LNCaP clone FGC (cell line): Measurements from ENCODE around the gene SLC35F1.

Experiments used
- DNase-seq: peaks from one replicate; pipeline ENCODE4 v3.0.0-alpha.2; 2011; ENCODE audit warnings: low read depth
- H3K4me3 ChIP-seq: 2 replicates; pipeline ENCODE4 v1.5.1; 2011; ENCODE audit warnings: mild to moderate bottlenecking, low read depth, low read length, control low read depth
- TF ChIP-seq, protein P1 (sequence below): IDR thresholded peaks from 2 replicates; pipeline ENCODE4 v1.5.1; 2012; ENCODE audit warnings: mild to moderate bottlenecking; ENCODE audit not compliant: control insufficient read depth, insufficient read depth; ENCODE audit errors: extremely low read depth

Gene SLC35F1

DNA sequence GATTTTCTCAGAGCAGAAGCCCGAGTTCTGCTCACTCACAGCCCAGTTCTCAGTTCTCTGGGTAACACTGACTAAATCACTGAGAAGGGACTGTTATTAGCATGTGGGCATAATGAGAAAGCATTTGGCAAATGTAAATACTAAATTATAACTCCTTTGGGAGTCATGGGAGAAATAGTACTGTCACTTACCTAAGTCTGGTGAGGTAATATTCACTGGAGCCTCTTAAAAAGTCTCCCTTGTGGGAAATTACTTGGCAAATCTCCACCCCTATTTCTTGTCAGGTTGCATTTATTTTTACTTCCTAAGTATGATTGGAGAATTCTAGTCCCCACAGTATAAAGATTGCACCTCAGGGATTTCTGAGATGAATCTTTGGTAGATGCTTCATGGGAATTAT is 254.3 kb downstream of the SLC35F1 start:
- TF ChIP-seq, protein P1, sequence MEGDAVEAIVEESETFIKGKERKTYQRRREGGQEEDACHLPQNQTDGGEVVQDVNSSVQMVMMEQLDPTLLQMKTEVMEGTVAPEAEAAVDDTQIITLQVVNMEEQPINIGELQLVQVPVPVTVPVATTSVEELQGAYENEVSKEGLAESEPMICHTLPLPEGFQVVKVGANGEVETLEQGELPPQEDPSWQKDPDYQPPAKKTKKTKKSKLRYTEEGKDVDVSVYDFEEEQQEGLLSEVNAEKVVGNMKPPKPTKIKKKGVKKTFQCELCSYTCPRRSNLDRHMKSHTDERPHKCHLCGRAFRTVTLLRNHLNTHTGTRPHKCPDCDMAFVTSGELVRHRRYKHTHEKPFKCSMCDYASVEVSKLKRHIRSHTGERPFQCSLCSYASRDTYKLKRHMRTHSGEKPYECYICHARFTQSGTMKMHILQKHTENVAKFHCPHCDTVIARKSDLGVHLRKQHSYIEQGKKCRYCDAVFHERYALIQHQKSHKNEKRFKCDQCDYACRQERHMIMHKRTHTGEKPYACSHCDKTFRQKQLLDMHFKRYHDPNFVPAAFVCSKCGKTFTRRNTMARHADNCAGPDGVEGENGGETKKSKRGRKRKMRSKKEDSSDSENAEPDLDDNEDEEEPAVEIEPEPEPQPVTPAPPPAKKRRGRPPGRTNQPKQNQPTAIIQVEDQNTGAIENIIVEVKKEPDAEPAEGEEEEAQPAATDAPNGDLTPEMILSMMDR, result no peak
- H3K4me3 ChIP-seq, result no peak overlapping the region
- DNase-seq, result no peak

DNA sequence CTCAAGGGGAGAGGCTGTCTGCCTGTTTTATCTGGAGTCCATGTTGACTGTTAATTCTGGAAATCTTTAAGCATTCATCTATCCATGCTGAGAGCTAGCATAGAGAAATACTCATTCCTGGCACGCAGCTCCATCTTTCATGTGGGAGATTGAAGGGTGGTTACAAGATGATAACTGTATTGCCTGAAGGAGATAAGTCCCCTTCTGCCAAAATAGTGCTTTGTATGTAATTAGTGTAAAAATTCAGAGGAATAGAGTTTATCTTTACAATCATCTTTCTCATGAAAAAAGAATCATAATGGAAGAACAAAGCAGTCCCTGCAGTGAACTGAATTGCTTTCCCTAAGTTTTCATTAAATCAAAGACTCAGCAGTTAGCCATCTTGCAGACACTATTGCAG is 256.5 kb downstream of the SLC35F1 start:
- DNase-seq, result no peak
- no peak overlapping the region for H3K4me3 ChIP-seq
- TF ChIP-seq, protein P1, result no peak

DNA sequence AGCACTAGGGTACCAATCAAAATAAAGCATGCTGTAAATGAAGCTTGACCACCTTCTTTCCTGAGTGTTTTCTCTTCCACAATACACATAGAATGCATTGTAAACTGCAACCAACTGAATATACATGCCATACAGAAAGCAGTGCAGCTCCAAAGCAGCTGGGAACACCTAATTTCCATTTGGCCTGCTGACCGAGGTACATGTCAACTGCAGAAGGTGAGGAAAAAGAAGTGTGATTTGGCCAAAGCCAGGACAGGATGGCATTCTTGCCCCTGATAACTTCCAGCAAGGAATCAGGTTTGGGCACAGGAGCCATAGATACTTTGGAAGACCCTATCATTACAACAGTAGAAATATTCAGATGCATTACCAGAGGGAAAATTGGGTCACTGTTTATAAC is 258.4 kb downstream of the SLC35F1 start:
- TF ChIP-seq, protein P1, result no peak
- no peak for DNase-seq
- no peak overlapping the region for H3K4me3 ChIP-seq

DNA sequence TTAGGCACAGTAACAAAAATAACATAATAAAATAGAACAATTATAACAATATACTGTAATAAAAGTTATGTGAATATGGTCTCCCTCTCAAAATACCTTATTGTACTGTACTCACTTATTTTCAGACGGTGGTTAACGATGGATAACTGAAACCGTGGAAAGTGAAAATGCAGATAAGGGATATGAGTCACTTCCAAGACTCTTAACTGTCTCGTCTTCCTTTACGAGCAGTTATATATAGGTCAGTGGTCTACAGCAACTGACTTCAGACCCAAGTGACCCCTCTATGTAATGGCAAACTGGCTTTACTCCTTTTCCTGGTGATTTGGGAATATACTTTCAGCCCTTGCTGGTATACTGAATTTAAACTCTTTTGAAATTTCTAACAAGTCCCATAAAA is 261.4 kb downstream of the SLC35F1 start:
- H3K4me3 ChIP-seq, result no peak overlapping the region
- TF ChIP-seq, protein P1, result no peak
- no peak for DNase-seq

DNA sequence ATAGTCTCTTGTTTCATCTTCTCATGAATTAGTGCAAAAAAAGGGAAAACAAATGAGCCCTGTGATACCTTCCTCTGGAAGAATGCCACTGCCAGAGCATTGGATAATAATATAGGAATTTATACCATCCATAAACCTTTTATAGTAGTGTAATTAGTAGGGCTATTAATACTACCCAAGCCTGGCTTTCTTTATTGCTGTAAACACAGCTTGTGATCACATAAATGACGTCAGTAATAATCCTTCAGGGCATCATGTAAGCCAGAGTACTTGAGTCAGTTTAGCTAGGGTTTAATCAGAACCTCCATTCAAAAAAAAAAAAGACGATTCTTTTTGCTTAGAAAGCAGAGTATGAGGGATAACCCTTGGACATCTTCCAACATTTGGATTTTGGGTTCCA is 264.8 kb downstream of the SLC35F1 start:
- no peak overlapping the region for H3K4me3 ChIP-seq
- DNase-seq, result peak; percentile 52
- TF ChIP-seq, protein P1, result no peak

DNA sequence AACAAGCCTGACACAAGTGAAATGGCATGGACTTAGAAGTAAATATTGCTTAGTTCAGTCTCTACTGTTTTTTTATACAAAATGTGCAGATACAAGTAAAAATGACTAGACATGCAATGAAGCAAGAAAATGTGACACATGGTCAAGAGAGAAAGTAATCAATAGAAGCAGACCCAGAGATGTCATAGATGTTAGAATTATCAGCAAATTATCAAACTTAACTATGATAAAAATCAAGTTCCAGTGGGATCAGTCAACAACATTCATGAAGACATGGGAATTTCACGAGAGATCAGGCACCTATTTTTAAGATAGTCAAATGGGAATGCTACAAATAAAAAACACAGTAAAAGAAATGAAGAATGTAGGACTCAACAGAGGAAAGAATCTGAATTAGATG is 267.0 kb downstream of the SLC35F1 start:
- no peak overlapping the region for H3K4me3 ChIP-seq
- TF ChIP-seq, protein P1, result no peak
- no peak for DNase-seq

DNA sequence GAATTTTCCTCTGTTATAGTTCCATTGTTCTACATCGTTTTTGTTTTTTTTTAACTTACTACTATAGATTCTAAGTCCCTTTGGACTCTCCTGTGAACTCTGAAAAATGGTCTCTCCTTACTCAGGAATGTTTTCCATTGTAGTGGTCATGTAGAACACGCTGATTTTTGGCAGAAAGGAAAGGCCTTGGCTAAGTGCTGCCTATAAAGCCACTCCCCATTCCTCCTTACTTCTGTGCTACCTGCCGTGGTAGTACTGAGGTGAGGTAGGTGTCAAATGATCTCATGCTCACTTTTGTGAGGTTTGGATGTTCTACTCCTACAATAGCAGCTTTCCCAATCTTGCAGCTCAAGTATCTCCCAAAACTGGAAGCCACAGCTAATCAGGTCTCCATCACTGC is 270.7 kb downstream of the SLC35F1 start:
- DNase-seq, result no peak
- TF ChIP-seq, protein P1, result no peak

More for the DNA sequence above, 270.7 kb downstream of the SLC35F1 start:
- H3K4me3 ChIP-seq, result no peak overlapping the region
